NB4 (cell line): ENCODE measurements around the gene SLC2A4.

ENCODE experiments used
- CTCF ChIP-seq: IDR thresholded peaks from one replicate; pipeline ENCODE4 v1.5.1; 2012; ENCODE audit warnings: low read depth, low read length
- POLR2A ChIP-seq: IDR thresholded peaks from 2 replicates; pipeline ENCODE4 v1.6.1; 2011; ENCODE audit warnings: mild to moderate bottlenecking; ENCODE audit not compliant: insufficient read length; ENCODE audit errors: extremely low read depth

- TF ChIP-seq CTCF (no peak), POLR2A (no peak)
These were observed 30.6 kb upstream of the SLC2A4 start for GRCh38 chr17:7250695-7251627.
